H1 (cell line): ENCODE data around the gene OR8B12.

ENCODE experiments used
- EP300 ChIP-seq, 2 experiments: IDR thresholded peaks; 1 replicate in 1 of 2; 2 replicates in 1 of 2; pipeline ENCODE4 v1.6.1; 2011 to 2012; ENCODE audit warnings: low read depth in 2 of 2, low read length in 2 of 2, mild to moderate bottlenecking in 2 of 2, borderline replicate concordance in 1 of 2, inconsistent platforms in 1 of 2, moderate library complexity in 1 of 2
- EZH2 ChIP-seq: fragments of 200-600 bp; sonication (generic); IDR thresholded peaks from 2 replicates; pipeline ENCODE4 v1.7.1; 2012; ENCODE audit warnings: low read depth, mild to moderate bottlenecking, moderate library complexity, low read length, inconsistent platforms; ENCODE audit not compliant: severe bottlenecking
- POLR2A ChIP-seq, 2 experiments: IDR thresholded peaks; 1 replicate in 1 of 2; 2 replicates in 1 of 2; pipeline ENCODE4 v1.6.1; 2011; ENCODE audit warnings: low read depth in 2 of 2, low read length in 2 of 2, mild to moderate bottlenecking in 2 of 2; ENCODE audit errors: control extremely low read depth in 1 of 2
- TF ChIP-seq, protein P1 (sequence below): IDR thresholded peaks from 2 replicates; pipeline ENCODE4 v1.6.1; 2012; ENCODE audit warnings: inconsistent platforms
- TF ChIP-seq, protein P2 (sequence below), 3 experiments: IDR thresholded peaks; 1 replicate in 2 of 3; 2 replicates in 1 of 3; pipeline versions ENCODE4 v1.5.1 to v1.6.1; 2011; ENCODE audit warnings: low read length in 3 of 3, mild to moderate bottlenecking in 3 of 3, inconsistent platforms in 2 of 3, low read depth in 1 of 3, moderate library complexity in 1 of 3; ENCODE audit not compliant: insufficient read depth in 1 of 3; ENCODE audit errors: control extremely low read depth in 1 of 3
- TF ChIP-seq, protein P3 (sequence below): IDR thresholded peaks from 2 replicates; pipeline ENCODE4 v1.6.1; 2011; ENCODE audit warnings: low read depth, mild to moderate bottlenecking, low read length; ENCODE audit not compliant: insufficient read depth

DNA sequence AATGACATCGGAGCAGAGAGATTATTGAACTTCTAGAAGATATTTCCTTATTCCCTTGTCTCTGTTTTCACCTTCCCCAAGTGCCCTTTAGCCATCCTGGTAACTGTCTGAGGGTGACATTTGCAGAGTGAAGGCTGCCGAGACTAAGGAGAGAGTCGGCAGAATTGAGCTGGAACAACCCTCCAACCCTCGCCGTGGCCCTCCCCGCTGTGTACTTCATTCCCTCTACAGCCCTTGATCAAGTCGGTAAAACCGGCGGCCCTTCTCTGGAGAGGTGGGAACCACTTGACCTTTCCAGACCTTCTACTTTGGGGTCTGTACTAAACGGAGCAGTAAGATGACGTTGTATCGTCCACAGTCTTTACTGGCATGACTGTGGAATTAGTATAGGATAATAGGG lies 26.1 kb downstream of the OR8B12 start:
- TF ChIP-seq EZH2 (no peak), EP300 (IDR thresholded peaks at IDR 0.05; ENCODE audit: borderline replicate concordance in 1 of 2, low read depth in 2 of 2, low read length in 2 of 2) (no peak), POLR2A (IDR thresholded peaks at IDR 0.05; ENCODE audit: control extremely low read depth in 1 of 2, low read depth in 2 of 2, low read length in 2 of 2) (no peak)
- TF ChIP-seq, protein P1, sequence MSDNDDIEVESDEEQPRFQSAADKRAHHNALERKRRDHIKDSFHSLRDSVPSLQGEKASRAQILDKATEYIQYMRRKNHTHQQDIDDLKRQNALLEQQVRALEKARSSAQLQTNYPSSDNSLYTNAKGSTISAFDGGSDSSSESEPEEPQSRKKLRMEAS, result no peak
- TF ChIP-seq, protein P2, sequence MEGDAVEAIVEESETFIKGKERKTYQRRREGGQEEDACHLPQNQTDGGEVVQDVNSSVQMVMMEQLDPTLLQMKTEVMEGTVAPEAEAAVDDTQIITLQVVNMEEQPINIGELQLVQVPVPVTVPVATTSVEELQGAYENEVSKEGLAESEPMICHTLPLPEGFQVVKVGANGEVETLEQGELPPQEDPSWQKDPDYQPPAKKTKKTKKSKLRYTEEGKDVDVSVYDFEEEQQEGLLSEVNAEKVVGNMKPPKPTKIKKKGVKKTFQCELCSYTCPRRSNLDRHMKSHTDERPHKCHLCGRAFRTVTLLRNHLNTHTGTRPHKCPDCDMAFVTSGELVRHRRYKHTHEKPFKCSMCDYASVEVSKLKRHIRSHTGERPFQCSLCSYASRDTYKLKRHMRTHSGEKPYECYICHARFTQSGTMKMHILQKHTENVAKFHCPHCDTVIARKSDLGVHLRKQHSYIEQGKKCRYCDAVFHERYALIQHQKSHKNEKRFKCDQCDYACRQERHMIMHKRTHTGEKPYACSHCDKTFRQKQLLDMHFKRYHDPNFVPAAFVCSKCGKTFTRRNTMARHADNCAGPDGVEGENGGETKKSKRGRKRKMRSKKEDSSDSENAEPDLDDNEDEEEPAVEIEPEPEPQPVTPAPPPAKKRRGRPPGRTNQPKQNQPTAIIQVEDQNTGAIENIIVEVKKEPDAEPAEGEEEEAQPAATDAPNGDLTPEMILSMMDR (IDR thresholded peaks at IDR 0.05; ENCODE audit: control extremely low read depth in 1 of 3, insufficient read depth in 1 of 3, low read depth in 1 of 3, low read length in 3 of 3), result no peak
- TF ChIP-seq, protein P3, sequence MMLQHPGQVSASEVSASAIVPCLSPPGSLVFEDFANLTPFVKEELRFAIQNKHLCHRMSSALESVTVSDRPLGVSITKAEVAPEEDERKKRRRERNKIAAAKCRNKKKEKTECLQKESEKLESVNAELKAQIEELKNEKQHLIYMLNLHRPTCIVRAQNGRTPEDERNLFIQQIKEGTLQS, result no peak
